Middle frontal gyrus (tissue), 1 donor: Measurements from ENCODE around the gene ARNT2.

Experiments
- DNase-seq: peaks from one replicate; pipeline ENCODE4 v3.0.0-alpha.2; 2015; ENCODE audit warnings: low spot score; ENCODE audit errors: extremely low spot score

The ARNT2 gene

DNA sequence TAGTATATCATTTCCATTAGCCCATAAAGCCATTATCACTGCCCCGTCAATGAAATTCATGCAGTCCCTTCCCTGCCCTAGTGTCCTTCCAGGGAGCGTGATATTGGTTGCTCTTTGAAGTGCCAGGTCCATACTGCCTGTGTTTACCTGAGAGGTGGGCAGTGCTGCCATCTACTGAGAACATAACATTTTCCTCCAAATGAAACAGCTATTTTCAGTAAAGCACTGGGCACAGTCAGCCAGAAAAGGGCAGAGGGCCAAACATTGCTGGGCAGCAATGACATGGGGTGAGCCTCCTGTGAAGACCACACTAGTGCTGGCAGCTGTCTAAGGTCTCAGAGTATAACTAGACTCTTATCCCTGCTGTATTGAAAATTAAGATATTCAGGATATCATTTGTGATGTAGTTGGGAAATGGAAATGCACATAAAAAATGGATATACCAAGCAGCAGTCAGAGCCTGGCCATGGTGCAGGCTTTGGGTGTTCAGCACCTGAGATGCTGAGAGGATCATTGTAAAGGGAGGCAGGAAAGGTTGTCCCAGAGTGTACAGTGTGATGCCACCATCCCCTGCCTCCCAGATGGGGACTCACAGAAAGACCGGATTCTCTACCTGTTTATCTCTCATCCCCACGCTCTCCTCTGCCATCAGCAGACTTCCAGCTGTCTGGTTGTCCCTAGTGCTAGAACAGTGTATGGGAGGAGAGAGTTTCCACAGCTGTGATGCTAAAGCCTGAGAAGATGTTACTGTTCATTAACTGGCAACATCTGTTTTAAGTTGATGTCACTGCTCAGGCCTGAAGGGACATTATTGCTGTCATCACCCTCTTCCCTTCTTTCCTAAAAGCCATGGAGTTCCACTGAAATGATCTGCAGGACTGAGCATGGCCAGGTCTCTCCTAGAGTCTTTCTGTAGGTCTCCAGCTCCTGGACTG is 108.8 kb downstream of the ARNT2 start:
- no peak for DNase-seq

DNA sequence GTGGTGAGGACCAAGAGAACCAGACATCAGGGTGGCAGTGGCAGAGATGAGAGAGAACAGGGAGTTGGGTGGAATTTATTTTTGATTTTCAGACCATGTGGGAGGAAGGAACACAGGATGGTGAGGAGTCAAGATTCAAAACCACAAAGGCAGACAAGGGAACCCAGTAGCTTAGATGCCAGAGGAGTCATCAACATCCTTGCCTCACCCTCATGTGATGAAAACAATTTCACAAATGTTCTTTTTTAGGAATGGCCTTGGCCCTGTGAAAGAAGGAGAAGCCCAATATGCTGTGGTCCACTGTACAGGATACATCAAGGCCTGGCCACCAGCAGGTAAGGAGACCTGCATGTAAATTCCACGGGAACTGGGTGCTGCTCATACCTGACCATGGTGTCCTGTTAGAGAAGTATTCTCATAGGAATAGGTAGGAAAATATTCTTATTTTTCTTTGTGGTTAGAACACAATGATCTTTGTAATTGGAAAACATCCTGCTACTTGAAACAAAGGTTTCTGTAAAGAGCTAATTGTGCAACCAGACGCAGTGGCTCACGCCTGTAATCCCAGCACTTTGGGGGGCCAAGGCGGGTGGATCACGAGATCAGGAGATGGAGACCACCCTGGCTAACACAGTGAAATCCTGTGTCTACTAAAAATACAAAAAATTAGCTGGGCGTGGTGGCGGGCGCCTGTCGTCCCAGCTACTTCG is 110.0 kb downstream of the ARNT2 start:
- DNase-seq = no peak

DNA sequence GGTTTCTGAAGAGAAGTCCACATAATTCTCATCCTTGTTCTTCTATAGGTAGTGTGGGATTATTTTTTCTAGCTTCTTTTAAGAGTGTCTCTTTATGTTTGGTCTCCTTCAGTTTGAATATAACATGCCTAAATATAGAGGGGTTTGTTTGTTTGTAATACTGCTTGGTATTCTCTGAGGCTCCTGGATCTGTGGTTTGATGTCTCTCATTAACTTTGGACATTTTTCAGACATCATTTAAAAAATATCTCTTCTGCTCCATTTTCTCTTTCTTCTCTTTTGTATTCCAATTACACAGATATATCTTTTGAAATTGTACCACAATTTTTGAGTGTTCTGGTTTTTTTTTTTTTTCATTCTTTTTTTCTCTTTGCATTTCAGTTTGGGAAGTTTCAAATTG is 113.1 kb downstream of the ARNT2 start:
- no peak for DNase-seq

DNA sequence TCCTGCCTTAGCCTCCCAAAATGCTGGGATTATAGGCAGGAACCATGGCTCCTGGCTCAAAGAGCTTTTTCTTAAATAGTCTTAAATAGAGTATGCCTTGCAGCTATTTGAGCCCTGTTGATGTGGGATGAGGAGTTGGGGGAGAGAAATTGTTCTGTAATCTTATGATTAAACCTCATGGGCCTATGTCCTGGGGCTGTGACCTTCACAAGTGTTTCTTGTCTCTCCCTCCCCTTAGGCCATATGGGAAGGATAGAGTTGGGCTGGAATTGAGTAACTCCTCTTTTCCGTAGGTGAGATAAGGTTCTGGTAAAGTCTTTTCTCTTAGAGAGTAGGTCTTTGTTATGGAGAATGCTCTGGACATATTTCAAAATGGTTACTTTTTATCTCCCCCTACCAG is 114.3 kb downstream of the ARNT2 start:
- no peak for DNase-seq

DNA sequence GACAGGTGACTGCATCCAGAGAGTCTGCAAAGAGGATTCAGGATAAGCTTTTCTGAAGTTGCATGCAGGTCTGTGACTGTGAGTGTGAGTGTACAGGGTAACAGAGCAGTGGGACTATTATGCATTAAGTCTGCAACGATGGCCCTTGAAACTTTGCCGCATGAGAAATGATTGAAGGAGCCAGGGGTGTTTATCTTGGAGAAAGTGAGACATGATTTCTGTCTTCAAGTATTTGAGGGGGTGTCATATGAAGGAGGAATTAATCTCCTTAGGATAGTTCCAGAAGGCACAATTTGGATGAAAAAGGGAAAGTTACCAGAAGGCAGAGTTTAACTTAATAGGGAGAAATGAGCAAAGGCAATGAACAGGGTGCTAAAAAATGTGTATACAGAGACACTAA is 119.6 kb downstream of the ARNT2 start:
- no peak for DNase-seq

DNA sequence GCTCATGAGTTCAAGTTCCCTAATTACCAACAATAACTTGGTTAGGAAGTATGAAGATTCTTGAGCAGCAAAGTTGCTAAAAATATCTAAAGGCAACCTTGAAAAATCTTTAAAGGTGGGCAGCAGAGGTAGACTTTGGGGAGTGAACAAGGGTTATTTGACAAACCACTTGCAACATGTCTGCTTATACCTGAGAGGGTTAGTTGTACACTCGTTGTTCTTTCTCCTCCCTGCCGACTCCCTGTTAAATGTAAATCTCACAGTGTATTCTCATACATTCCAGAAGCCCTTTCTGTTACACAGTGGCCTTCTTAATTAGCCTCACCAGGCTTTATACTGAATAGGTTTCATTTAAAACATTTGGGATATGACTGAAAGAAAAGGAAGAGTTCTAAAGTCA is 121.7 kb downstream of the ARNT2 start:
- no peak for DNase-seq

DNA sequence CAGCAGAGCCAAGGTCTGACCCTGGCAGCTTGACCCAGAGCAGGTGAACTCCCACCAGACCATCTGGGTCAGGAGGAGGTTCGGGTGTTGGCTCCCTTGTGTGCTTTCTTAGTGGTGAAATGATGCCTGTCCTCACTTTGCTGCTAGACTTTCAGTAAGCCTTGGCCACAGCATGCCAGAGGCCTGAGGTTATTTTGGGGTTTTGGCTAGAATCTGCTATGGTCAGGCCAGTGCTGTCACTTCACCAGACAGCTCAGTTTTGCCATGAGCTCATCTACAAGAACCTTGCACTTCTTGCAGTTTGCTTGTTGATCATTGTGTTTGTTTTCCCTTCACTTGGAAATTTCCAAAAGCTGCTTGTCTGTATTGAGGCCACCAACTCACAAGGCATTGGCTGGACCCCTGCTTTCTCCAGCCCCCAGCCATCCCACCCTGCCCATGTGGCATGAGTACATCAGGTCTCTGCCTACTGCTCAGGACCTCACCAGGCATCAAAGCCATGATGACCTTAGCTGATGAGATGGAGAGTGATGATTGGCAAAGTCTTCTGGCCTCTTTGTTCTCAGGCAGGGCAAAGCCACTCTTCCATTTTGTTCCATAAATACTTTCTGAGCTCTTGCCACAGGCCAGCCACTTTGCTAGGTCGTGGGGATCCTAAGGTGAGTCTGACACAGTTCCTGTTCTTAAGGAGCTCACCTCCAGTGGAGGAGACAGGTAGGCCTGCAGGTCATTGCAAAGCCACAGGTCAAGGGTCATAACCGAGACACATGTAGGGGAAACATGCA is 122.6 kb downstream of the ARNT2 start:
- no peak for DNase-seq

DNA sequence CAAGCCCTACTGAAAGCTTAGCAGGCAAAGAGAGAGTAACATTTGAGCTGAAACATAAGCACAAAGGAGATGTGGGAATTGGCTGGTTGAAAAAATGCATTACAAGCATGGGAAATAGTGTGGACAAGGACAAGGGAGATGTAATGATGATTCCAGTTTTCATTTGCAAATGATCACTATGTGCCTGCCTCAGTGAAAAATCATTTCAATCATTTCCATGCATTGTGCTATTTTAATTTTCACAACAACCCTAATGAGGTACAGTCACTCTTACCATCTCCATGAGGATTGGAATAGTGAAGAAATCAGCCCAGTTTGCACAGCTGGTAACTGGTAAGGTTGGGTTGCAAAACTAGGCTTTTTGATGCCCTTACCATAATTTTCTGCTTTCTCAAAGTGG is 123.2 kb downstream of the ARNT2 start:
- DNase-seq = no peak

DNA sequence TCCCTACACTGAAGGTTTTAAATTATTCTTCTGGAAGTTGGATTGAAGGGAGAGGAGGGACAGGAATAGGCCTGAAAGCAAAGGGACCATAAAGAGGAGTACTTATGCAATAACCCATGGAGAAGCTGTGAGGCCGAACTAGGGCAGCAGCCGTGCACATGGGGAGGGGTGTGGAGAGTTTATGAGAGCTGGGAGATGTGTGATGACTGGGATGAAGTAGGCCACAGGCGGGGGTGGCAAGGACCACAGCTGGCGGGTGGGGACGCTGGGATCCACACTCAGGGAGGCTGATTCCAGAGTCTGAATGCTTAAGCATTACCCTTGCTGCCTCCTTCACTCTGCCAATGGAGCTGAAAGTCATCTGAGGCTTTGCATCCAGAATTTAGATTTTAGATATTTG is 123.8 kb downstream of the ARNT2 start:
- no peak for DNase-seq

DNA sequence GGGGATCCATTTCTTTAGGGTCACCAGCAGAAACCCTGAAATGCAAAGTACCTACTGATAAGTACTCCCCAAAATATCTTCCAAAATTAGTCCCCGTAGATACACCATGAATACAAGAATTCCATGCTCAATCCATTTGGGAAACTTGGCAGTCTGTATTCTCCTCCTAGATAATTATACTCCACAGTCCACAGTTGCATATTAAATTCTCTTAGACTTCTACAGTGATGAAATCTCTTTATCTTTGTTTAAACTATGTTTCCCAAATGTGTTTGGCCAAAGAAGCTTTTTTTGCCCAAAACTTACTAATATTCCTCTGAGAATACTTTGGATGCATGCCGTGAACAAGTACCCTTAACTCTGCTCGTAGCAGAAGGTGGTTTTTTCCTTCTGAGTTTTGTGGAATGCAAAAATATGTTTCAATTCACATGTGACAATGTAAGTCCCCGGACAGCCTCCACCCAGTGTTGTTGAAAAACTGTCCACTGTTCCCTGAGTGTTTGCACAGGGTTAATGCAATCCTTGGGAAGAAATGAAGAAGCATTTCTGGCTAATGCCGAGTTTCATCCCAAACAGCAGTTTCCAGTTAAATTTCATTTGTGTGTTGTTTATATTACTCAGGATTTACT is 126.7 kb downstream of the ARNT2 start:
- DNase-seq = no peak

DNA sequence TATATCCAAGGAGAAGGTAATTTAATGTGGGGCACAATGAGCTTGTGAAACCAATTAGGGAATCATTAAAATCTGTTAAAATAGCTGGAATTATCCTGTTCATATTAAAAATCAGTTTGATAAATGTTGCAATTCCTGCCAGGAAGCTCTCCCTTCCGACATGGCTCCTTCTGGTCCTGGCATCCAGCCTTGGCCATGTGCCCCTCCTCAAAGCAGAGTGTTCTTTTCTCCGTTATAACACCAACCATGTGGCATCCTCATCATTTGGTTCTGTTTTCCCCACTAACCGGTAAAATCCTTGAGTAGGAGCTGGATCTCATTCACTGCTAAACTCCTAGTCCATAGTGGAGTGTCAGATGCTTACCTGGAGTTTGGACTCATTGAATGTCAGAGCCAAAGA is 127.2 kb downstream of the ARNT2 start:
- DNase-seq = no peak

DNA sequence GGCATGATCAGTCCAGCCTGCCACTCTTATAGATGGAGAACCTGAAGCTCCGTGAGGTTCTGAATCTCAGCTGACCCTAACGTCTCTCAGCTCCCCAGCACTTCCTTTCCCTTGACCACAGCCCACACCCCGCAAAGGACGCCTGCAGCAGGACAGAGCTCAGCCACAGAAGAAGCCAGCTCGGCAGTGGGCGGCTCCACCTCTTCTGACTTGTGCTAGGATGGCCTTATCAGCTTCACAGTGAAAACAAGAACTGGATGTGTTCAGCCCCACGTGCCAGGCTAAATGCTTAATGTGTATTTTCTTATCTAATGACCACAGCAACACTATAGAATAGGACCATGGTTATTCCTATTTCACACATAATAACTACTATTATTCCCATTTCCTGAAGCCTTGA is 127.6 kb downstream of the ARNT2 start:
- DNase-seq = no peak

DNA sequence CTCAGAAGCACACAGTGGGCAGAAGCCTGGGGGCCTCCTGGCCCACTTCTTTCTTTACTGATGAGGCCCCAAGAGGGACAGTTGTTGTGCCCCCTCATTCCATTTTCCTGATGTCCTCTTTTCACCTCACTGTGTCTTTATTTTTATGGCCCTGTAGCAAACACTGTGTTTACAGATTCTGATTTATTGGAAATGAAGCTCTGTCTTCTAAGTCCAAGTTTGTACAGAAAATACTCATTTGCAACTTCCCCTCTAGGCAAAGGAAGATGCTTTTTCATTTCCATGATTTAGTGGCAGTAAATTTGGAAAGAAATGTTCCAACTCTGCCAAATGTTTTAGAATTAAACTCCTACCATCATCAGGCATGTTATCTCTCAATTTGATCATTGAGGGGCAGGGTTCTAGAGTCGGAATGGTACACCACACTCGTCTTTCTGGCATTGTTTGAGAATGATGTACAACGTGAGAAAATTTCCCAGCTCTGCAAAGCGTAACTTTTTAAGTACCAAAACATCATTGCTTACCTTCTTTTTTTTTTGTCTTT is 129.7 kb downstream of the ARNT2 start:
- DNase-seq = no peak

DNA sequence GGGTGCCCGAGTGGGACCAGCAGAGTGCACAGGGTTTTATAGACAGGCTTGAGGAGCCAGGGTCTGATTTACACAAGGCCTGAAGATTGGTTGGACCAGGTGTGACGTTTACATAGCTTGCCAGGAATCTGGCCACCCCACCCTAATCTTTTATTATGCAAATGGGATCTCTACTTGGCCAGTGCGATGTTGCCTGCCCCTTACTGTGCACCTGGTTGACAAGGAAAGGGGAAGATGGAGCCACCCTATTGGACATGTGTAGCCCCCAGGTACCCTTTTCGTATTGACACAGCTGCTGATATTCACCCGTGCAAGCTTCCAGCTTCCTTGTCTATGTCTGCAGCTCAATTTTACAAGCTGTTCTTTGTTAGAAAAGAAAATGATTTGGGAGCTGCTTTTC is 132.0 kb downstream of the ARNT2 start:
- DNase-seq = no peak

DNA sequence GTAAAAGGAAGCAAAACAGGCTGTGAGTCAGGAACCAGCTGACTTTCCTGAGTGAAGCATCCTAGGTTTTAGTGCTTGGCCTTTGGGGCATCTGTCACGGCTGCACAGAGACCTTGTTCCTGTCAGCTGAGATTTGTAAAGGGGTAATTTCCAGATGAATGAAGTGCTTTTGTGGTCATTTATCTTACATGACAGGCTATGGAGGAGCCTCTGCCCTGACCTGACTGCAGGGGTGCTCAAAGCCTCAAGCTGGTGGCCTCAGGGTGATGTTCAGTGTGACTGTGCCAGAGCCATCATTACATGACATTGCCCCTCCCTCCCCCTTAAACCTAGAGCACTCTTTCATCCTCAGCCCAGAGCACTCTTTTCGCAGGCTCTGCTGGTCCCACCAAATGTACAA is 132.5 kb downstream of the ARNT2 start:
- DNase-seq = no peak

DNA sequence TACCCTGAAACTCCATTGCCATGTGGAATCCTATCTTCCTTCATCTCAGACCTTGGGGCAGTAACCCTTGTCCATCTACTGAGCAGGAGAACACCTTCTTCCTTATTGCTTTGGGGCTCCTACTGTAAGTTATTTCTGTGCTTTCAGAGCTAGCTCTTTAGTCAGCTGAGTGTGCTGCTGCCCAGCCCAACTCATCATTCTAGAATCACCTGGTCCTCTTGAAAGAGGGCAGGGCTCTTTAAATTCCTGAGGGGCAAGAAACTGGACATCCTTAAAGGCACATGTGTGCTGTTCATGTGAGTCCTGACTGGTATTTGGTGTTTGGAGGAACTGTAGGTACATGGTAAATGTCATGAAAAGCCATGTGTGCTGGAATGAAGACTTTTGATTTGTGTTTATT is 140.9 kb downstream of the ARNT2 start:
- DNase-seq = no peak

DNA sequence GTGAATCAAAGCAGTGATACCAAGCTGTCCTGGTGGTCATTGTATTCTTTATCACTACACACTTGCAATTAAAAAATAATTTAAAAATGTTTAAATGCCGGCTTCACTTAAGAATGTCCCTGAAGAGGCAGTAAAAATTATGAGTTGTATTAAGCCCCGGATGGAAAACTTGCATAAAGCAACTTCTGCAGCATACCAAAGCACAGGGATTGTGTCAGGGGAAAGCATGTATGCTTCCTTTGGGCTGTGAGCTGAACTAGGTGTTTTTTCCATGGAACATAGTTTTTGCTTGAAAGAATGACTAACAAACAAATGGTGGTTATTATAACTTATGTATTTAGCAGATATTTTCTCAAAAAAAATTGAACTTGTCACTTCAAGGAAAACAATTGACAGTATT is 143.1 kb downstream of the ARNT2 start:
- no peak for DNase-seq

DNA sequence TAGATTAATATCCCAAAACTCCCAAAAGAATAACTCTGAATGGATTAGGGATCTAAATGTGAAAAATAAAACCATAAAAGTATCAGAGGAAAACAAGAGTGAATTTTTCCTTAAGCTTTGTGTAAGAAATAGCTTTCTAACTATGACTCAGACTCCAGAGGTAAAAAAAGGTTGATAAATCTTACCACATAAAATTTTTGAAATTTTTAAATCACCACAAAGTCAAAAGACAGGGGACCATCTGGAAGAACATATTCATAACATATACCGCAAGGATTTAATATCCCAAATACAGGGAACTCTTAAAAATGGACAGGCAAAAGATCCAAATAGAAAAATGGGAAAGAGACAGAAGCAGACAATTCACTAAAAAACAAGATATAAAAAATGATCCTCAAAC is 145.0 kb downstream of the ARNT2 start:
- no peak for DNase-seq

DNA sequence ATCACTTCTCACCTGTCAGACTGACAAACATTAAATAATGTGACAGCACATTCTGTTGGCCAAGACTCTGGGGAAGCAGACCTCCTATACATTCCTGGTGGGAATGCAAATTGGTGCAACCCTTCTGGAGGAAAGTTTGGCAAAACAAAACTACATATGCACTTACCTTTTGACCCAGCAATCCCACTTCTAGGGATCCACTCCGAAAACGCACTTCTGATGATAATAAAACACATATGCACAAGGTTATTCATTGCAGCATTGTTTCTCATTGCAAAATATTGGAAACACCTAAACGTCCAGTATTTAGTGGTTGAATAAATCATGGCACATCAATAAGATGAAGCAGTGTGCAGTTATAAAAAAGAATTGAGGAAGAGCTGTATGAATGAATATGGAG is 145.5 kb downstream of the ARNT2 start:
- no peak for DNase-seq

DNA sequence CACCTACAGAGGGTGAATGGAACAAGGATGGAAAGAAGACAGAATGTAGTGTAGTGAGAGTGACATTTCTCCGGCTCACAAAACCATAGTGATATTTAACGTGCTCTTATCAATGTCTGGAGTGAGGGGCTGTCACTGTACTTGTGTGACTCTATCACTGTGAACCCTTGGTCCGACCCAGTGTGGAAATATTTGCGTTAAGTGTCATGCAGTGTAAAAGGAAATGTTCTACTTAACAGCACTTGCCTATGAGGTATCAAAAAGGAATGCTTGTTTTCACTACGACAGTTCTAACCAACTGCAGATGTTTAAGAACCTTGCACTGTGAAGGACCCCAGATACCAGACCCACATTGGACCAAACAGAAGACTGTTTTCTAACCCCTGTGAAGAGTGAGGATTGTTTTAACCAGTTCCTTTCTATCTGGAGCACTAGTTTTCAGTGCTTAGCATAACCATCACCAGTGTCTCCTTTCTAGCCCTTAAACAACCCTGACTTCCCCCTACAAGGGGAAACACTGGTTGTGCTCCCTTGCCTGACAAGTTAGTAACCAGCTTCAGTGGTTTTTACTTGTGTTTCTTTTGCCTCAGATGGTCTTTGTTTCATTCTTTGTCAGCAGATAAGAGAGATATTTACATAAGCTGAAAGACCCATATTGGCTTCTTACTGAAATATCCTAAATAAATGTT is 146.2 kb downstream of the ARNT2 start:
- no peak for DNase-seq

DNA sequence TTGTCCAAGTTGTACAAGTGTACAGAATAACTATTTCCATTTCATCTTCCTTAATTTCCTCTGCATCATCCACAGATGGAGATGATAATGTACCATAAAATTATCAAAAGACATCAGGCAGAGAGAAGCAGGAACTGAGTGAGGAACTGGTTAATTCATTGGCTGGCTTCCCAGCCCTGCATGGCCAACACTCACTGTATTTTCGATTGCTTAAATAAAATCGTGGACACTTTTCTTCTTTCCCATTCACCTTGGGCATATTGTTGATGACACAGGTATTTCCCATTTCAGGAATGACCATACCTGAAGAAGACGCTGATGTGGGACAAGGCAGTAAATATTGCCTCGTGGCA is 146.7 kb downstream of the ARNT2 start:
- DNase-seq = no peak
